Stimulated activated CD4-positive, alpha-beta T cell treated with anti-CD3 and anti-CD28 coated beads, Interleukin-4, amount 100 ng/mL, for 48 hours (primary cell): ENCODE results near the gene NEDD4.
A peak's percentile ranks its signal among the peaks of the same experiment; 100 is the strongest.
"Not testable (repeated sequence)": the region's sequence is repeated elsewhere in the genome, so short reads cannot be mapped to it uniquely, and the experiment has no call there.

Experiments
- DNase-seq, 2 donors: peaks; one replicate each; pipeline ENCODE4 v3.0.0-alpha.2; 2020; ENCODE audit warnings: low read depth in 2 of 2

Gene NEDD4

DNA sequence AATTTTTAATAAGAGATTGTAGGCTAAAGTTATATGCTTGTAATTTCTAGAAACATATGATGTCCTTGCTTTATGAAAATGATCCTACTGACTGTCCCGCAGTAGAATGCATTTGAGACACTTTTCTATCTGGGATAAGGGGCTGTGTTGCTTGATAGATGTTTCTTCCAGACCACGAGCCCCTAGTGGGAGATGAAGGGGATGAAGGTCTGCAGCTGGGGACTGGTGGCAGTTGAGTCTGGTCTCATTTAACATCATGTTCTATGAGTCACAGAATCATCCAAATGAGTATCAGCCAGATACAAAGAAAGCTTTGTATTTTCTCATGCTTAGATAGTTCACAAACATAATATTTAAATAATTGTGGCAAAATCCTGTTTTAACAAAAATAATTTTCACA lies 166.2 kb downstream of the NEDD4 start:
- no peak for DNase-seq

DNA sequence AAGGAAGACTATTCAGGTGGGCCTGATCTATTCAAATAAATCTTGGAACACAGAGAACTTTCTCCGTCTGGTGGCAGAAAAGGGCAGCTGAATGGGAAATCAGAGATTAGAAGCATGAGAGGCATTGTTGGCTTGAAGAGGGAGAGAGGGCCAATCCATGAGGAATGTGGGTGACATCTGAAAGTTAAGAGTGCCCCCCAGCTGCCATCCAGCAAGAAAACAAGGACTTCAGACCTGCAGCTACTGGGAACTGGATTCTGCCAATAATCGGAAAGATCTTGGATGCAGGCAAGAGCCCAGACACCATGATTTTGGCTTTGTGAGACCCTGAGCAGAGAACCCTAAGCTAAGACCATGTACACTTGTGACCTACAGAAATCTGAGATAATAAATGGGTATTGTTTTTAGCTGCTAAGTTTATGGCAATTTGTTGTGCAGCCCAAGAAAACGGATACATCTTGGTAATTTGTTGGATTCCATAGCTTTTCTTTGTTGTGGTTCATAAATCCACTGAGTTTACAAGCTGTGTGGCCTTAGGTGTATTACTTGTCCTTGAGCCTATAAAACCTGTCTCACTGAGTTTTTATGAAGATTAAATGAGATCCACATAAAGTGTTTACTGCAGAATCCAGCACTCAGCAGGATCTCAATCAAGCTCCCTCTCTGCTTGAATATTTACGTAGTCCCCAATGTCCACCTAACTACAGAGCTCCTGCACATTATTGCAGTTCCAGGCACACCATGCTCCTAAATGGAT lies 168.4 kb downstream of the NEDD4 start:
- DNase-seq = no peak

DNA sequence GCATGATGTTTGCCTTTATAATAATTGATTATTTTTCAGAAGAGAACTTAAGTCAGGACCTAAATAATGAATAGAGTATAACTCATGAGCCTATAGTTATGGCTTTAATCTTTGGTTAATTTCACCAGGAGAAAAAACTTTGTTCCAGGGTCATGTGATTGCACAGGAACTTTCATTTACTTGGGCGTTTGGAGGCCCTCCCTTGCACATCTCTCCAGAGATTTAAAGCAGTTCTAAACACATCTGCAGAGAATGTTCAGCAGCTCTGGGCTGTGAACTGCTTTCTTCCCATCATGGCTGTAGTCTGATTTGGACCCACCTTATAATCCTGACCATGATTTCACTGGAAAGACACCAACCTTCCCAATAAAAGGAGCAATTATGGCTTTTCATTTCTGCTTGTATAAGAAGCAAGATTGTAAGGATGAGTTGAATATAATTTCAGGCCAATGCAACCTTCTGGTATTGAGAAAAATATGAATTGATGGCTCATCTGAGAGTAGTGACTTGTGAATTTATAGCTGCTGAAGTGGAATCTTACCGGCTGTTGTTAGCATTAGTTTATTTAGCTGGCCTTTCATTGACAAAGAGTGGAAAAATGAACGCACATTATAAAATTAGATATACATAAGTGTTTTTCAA lies 169.6 kb downstream of the NEDD4 start:
- DNase-seq = no peak

DNA sequence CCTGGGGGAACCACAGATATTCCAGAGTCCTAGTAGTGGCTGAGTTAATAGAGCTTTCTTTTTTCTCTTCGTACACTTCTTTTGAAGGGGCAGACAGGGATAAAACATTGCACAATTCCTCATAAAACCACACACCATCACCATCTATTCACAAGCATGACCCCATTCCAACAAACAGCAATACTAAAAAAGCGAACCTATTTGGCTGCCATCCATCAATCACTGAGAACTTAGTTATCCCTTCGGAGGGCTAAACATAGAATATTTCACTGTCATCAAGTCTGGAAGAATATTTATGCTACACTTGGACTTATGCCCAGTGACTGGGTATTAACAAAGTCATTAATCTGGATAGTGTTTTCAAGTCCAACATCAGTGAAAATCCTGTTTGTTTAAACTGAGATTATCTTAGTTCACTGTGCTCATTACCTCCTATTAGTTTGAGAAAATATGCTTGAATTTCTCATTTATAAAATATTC lies 170.2 kb downstream of the NEDD4 start:
- no peak for DNase-seq

DNA sequence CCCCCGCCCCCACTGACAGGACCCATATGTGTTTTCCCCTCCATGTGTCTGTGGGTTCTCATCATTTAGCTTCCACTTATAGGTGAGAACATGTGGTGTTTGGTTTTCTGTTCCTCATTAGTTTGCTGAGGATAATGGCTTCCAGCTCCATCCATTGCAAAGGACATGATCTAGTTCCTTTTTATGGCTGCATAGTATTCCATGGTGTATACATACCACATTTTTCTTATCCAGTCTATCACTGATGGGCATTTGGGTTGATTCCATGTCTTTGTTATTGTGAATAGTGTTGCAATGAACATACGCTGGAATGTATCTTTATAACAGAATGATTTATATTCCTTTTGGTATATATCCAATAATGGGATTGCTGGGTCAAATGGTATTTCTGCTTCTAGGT lies 171.7 kb downstream of the NEDD4 start:
- DNase-seq = not testable (repeated sequence)

DNA sequence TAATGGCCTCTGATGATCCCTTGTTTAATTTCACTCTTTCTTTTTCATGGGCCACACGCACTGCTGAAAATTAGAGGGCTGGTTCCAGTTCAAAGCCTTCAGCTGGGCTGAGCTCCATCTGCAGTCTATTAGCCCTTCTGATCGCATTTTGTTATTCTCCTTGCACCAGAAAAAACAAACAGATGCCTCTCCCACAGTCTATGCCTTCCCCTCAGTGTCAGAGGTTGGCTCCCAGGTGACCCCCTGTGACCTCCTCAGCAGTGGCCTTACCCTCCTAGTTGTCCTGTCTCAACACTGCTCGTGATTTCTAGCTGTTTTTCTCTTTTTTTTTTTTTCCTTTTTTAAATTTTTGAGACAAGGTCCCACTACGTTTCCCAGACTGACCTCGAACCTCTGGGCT lies 173.4 kb downstream of the NEDD4 start:
- no peak for DNase-seq

DNA sequence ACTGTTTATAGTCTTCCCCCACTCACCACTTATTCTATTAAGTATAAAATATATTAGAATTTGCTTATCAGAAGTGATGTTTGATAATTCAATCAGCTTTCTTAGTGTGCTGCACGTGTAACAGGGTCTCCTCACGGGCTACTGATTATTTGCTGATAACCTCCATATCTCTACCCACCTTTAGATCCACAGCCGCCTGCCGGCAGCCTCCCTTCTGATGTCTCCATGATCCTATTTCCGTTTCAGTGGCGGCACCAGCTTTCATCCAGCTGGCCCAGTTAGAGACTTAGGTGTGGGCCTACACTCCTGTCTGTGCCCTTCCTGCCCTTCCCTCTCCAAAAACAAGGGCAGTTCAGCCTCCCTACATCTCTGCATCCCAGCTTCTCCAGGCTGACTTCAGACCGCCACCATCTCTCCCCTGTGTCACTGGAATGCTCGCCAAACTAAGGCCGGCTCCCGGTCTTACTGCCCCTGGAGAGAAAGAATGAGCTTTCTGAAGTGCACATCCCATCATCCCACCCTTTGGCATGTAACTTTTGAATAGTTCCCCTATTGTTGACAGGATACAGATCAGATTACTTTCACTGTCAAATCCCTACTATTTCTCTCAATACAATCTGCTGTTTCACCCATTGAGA lies 173.9 kb downstream of the NEDD4 start:
- DNase-seq = no peak

DNA sequence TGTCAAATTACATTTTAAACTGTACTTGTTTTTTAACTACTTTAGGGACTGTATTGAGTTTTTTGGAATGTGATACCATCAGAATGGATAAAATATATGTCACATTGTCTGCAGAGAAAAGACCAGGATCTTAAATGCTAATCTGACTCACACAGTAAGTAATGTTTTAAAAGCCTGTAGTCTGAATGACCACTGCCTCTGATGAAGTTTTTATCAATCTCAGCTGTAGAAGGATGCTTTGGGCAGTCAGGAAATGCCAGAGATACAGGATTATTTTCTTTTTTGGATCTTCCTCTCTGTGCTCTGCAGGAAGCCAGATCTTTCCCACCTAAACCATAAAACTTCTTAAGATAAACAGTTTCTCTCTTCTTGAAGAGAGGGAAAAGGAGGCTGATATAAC lies 177.4 kb downstream of the NEDD4 start:
- no peak for DNase-seq

DNA sequence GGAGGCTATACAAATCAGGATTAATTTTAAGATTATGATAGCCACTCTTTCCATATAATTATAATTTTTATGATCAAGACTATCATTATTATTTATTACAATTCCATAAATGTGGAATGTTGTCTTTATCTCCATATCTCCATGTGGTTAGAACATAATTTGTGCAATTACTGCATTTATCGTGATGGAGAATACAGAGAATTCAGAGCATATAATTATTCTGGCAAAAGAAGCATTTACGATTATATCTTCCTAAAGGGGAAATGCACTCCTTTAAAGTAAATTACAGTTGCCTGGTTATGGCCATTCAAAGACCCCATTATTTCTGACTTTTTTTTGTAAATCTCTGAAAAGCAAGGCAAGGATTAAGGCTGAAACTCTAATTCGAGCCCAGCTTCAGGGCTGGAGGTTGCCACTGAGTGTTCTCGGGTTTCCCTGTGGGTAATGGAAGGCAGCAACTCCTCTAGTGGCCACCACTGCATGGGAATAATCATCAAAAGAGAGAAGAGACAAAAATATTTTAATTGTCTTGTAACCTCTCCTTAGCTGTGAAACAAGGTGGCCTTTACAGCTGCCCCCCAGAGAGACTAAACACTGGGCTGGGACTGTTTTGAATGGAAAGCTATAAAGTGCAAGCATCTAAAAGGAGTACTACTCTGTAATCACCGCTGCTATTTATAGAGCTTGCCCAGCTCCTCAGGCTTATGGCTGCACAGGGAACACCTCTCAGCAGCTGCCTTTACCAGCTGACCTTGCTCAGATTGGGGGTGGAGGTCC lies 190.6 kb downstream of the NEDD4 start:
- DNase-seq = no peak

DNA sequence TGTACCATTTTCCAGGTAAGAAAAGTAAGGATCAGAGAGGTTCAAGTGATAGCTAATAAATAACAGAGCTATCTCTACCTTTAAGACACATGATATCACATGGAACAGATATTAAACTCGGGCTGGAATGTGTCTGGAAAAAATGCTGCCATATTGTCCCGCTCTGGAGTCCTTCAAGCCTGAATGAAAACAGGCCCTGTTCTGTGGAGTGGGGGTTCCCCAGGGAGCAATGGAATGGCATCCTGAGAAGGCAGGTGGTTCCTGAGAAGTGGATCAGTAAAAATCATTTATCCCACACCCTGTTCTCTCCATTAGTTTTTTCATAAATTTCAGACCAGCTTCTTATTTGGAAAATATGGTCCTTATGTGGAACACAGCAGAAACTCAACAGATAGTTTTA lies 193.2 kb downstream of the NEDD4 start:
- no peak for DNase-seq

DNA sequence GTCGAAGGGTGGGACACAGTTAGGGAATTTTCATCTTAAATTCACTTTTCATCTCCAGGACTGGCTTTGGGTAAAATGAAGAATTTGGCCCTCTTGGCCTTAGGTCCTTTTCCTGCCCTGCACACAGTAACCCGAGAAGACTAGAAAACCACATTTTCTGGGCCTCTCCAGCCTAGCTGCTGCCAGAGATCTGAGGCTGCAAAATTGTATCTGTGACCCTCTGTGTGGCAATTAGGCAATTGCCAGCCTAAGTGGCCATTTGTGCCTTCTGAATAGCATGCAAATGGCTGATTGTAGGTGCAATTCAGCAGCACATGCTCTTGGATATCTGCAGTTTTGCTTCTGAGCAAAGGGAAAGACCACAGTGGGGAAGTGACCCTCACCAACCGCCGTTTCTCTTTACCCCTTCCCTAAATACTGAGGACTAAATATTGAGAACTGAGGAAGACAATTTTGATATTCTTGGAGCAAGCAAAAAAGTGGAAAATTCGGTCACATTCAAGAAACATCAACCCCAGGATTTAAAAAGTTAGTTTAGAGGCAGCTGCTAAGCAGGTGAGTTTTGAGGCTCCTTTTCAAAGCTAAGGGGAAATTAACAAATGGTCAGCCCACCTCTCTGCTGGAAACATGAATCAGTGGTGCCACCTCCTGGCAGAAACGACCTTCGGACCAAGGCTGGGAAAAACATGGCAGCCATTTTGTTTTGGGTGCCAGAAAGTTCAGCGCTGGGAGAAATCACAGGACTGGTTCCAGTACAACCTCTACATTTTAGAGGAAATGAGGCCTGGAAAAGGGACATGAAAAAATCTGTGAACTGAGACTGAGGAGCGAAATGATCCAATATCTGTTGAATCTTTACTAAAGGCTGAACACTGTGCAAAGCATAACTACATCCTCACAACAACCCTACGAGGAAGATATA lies 193.9 kb downstream of the NEDD4 start:
- DNase-seq = peak; percentile 8 to 12

DNA sequence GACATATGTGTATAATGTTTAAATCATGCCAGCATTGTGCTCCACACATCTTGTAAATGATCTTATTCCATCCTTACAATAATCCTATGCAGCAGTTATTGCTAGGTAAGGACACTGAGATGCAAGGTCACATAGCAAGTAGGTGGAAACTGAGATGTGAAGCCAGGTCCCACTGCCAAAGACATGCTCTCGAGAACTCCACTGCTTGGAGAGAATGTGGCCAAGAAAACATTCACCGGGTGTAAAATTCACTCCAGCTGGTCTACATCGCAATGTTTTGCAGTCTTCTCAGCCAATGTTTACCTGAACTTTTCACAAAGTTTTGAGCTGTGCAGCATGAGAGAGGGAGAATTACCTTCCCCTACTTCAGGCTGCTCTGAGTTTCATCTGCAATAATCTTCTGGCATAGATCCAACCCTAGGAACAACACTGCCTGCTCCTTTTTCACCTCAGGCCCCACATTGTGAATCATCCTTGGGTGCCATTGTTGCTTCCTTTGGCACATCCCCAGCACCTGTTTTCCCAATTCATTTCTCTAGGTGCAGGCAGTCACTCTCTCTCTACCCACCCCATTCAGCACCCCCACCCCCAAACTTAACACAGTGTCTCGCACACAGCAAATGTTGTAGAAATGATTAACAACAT lies 197.0 kb downstream of the NEDD4 start:
- no peak for DNase-seq

DNA sequence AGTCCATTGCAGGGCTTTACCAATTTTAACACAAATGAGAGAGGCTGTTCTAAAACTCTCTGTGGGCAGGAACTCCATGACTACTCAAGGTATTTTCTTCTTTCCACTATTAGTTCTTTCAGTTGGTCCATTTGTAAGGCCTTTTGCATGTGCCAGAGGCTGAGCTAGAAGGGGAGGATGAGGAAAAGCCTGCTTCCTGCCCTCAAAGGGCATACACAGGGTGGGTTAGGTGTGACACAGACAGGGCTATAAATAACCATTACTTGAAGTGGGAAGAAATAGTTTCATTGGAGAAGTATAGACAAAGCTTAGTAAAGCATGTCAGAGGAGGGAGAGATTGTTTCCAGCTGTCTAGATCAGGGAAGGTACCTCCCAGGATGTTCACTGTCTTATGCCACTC lies 198.4 kb downstream of the NEDD4 start:
- no peak for DNase-seq

DNA sequence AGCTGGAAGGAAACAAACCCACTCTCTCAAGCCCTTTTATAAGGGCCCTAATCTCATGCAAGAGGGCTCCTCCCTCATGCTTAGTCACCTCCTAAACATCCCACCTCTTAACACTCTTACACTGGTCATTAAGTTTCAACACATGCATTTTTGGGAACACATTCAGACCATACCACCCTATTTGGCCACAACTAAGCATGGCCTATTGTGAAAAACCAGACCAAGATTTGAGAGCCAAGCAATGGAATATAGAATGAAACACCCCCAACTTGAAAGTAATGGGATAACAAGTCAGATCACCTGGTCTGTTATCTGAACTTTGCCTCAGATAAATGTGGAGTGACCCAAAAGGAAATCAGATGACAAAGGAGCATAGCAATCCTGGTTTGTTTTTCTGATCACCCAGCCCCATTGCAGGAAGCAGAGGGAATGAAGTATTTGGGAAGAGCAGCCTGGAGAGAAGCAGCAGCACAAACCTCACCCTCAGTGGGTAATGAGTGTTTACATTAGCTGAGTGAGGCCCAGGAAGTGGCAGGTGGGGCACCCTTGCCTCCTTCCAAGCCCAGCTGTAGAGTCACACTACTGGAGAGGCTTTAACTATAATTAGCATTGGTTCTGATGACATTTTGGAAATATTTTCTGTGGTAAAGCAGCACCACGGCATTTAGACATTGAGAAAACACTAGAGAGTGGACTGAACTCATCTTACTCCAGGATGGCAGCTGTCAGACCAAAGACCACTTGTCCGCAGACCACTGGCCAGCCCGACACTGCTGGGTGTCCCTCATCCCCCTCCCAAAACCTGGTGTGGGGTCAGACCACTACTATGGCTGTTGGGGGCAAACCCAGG lies 201.6 kb downstream of the NEDD4 start:
- DNase-seq = no peak

DNA sequence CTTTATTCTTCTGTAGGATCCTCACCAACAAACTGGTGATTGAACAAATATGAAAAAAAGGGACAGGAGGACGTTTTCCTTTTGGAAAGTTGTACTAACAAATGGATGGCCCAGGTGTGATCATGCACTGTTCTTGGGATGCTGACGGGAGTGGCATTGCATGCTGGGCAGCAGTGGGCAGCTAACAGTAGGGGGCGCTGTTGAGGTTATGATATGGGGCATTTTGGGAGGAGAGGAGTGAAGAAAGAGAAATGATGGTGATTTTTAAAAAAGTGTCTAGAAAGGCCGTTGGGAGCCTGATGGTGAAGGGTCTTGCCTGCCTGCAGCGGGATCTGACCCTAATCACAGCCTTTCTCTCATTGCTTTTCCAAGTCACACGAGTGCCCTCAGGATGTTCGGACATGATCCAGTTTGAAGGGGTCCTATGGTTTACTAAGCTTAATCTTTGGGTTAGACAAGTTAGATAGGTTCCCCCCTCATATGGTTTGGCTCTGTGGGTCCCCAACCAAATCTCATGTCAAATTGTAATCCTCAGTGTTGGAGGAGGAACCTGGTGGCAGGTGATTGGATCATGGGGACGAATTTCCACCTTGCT lies 204.2 kb downstream of the NEDD4 start:
- DNase-seq = peak; percentile 64 to 73

DNA sequence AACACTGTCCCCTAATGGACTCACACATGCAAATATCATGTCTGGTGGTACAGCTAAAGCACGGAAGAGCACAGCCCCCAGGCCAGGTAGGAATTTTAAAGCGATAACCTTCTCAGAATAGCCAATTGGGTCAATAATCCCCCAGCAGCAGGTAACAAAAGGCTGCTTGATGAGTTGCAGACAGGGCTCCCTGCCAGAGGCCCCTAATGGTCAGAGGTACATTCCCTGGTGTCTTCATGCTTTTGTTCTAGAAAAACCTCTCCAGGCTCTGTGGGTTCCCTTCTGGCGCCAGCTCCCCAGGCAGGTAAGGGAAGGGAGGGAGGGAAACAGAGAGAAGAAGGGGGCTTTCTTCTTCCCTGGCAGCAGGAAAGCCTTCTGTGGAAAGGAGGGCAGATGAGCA lies 207.1 kb downstream of the NEDD4 start:
- no peak for DNase-seq

DNA sequence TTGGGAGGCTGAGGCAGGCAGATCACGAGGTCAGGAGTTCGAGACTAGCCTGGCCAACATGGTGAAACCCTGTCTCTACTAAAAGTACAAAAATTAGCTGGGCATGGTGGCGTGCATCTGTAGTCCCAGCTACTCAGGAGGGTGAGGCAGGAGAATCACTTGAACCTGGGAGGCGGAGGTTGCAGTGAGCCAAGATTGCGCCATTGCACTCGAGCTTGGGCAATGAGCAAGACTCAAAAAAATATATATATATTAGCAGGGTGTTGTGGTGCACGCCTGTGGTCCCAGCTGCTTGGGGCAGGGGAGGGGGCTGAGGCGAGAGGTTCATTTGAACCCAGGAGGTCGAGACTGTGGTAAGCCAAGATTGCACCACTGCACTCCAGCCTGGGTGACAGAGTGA lies 207.8 kb downstream of the NEDD4 start:
- not testable (repeated sequence) for DNase-seq

DNA sequence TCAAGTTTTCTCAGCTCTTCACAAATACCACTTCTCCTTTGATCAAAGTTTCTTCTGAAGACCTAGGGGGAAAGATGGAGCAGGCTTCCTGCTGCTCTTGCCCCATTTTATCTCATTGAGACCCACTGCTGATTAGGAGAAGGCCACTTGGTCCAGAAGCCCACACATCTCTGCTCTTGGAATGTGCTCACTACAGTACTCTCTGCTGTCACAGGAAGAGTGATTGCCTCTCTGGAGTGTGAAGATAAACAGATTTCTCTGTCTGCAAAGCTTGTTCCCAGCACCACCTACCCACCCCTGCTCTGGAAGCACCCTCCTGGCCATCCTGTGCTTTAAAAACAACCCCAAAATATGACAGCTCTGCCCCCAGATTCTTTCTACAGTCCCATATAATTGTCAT lies 209.1 kb downstream of the NEDD4 start:
- no peak for DNase-seq

DNA sequence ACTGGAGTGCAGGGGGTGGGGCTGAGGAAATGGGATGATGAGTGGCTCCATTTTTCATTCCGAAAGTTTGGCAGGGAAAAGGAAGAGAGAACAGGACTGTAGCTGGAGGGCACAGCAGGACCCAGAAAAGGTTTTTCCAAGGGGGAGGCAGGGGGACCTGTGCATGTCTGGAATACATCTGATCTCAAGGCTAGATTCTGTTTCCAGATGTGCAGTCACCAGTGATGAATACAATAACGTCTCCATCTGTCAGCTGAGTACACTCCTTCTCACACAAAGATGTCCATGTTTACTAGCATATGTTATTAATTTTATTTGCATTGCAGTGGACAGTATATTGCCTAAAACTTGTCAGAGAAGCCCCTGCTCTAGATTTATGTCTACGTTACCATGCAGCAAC lies 210.5 kb downstream of the NEDD4 start:
- DNase-seq = no peak
